Measurements from ENCODE around the gene RAPGEF2. TPM values are rescaled to one million over a fixed set of nuclear protein-coding genes. Genes with fewer than 3 reads are reported as not detected.

The RAPGEF2 gene
- total RNA-seq, 2 experiments from 2014 or later = 15.8 to 20.4 TPM

DNA sequence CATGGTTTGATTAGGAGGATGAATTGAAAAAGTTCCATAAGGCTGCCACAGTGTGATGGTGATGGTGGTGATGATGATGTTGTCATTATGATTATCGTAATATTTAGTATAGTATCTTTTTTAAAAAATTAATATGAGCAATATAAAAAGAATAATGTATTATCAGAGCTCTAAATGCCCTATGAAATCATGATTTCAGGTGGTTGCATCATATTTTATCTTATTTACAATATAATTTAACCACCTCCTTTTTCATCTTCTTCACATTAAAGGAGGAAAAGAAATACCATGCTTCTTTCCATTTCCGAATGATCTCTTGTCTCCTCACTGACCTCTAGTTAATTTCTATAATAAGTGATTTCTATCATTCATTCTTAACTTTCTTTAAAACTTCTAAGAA, 225.9 kb downstream of the RAPGEF2 start:
- H3K9me3 Mint-ChIP-seq = no peaks in the 10 kb centered on the region
- POLR2A ChIA-PET = no interaction called here
- no peak overlapping the region for H3K27ac Mint-ChIP-seq
- H3K27me3 Mint-ChIP-seq = no peaks in the 10 kb centered on the region
- no peak overlapping the region for H3K4me3 Mint-ChIP-seq
- DNase-seq = no peak
- CTCF ChIA-PET = interaction anchor here (1.2 kb wide), 1 partner anchor 15 kb away, joined by 3 read pairs; no protein-coding TSS in a partner anchor
- no peaks in the 10 kb centered on the region for H3K4me1 Mint-ChIP-seq
- H3K36me3 Mint-ChIP-seq (ENCODE audit: low read depth) = peaks cover 12% of the 10 kb centered on the region

GRCh38 chr4:159334461-159334860, 231.6 kb downstream of the RAPGEF2 start:
- H3K27ac Mint-ChIP-seq = no peak overlapping the region
- ChIA-PET CTCF (no interaction called here), POLR2A (no interaction called here)
- H3K4me1 Mint-ChIP-seq = no peaks in the 10 kb centered on the region
- no peaks in the 10 kb centered on the region for H3K27me3 Mint-ChIP-seq
- no peak overlapping the region for H3K4me3 Mint-ChIP-seq
- DNase-seq = no peak
- H3K9me3 Mint-ChIP-seq = no peaks in the 10 kb centered on the region
- peaks cover 19% of the 10 kb centered on the region for H3K36me3 Mint-ChIP-seq (ENCODE audit: low read depth)

- peaks cover 21% of the 10 kb centered on the region for H3K36me3 Mint-ChIP-seq (ENCODE audit: low read depth)
- DNase-seq = no peak
- no peak overlapping the region for H3K4me3 Mint-ChIP-seq
- H3K27ac Mint-ChIP-seq = no peak overlapping the region
- POLR2A ChIA-PET = no interaction called here
- no peaks in the 10 kb centered on the region for H3K4me1 Mint-ChIP-seq
- no peaks in the 10 kb centered on the region for H3K27me3 Mint-ChIP-seq
- CTCF ChIA-PET = no interaction called here
- no peaks in the 10 kb centered on the region for H3K9me3 Mint-ChIP-seq
Observed at GRCh38 chr4:159337041-159337440, 234.2 kb downstream of the RAPGEF2 start.

- DNase-seq = no peak
- no peak overlapping the region for H3K4me3 Mint-ChIP-seq
- no peaks in the 10 kb centered on the region for H3K9me3 Mint-ChIP-seq
- no peaks in the 10 kb centered on the region for H3K27me3 Mint-ChIP-seq
- H3K36me3 Mint-ChIP-seq (ENCODE audit: low read depth) = peaks cover 30% of the 10 kb centered on the region
- POLR2A ChIA-PET = no interaction called here
- H3K27ac Mint-ChIP-seq = no peak overlapping the region
- peaks cover 5% of the 10 kb centered on the region for H3K4me1 Mint-ChIP-seq
- CTCF ChIA-PET = no interaction called here
Observed at GRCh38 chr4:159341522-159341921, 238.6 kb downstream of the RAPGEF2 start.

DNA sequence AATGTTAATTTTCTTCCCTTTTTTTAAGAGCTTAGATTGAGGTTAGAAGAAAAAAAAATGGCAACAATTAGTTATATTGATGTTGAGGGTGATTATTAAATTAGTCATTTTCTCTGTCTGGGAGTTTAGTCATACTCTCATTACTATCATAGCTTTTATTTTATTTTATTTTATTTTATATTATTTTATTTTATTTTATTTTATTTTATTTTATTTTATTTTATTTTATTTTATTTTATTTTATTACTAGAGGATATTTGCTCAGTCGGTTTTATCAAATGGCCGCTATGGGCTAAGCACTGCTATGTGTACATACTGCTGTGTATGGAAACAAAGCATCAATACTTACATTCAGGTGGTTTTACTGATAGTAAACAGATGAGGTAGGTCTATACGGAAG, 239.5 kb downstream of the RAPGEF2 start:
- H3K36me3 Mint-ChIP-seq (ENCODE audit: low read depth) = peaks cover 30% of the 10 kb centered on the region

GRCh38 chr4:159343116-159343515, 240.2 kb downstream of the RAPGEF2 start:
- H3K27ac Mint-ChIP-seq = no peak overlapping the region
- H3K9me3 Mint-ChIP-seq = no peaks in the 10 kb centered on the region
- H3K4me3 Mint-ChIP-seq = no peak overlapping the region
- no peak for DNase-seq
- POLR2A ChIA-PET = no interaction called here
- CTCF ChIA-PET = interaction anchor here (0.6 kb wide), 1 partner anchor 14 kb away, joined by 3 read pairs; no protein-coding TSS in a partner anchor
- H3K27me3 Mint-ChIP-seq = no peaks in the 10 kb centered on the region
- H3K36me3 Mint-ChIP-seq (ENCODE audit: low read depth) = peaks cover 30% of the 10 kb centered on the region
- H3K4me1 Mint-ChIP-seq = peaks cover 5% of the 10 kb centered on the region

More for the DNA sequence above, 239.5 kb downstream of the RAPGEF2 start:
- Mint-ChIP-seq H3K4me1 (peaks cover 5% of the 10 kb centered on the region), H3K4me3 (no peak overlapping the region), H3K27me3 (no peaks in the 10 kb centered on the region), H3K27ac (no peak overlapping the region), H3K9me3 (no peaks in the 10 kb centered on the region)
- ChIA-PET POLR2A (no interaction called here), CTCF (no interaction called here)
- no peak for DNase-seq

GRCh38 chr4:159344877-159345276, 242.0 kb downstream of the RAPGEF2 start:
- no peak overlapping the region for H3K4me3 Mint-ChIP-seq
- POLR2A ChIA-PET = no interaction called here
- no peaks in the 10 kb centered on the region for H3K27me3 Mint-ChIP-seq
- no peak for DNase-seq
- peaks cover 5% of the 10 kb centered on the region for H3K4me1 Mint-ChIP-seq
- CTCF ChIA-PET = interaction anchor here (0.8 kb wide), 1 partner anchor 9 kb away, joined by 3 read pairs; no protein-coding TSS in a partner anchor
- no peak overlapping the region for H3K27ac Mint-ChIP-seq
- peaks cover 24% of the 10 kb centered on the region for H3K36me3 Mint-ChIP-seq (ENCODE audit: low read depth)
- no peaks in the 10 kb centered on the region for H3K9me3 Mint-ChIP-seq

GRCh38 chr4:159346681-159347080, 243.8 kb downstream of the RAPGEF2 start:
- DNase-seq = no peak
- Mint-ChIP-seq H3K27me3 (no peaks in the 10 kb centered on the region), H3K9me3 (no peaks in the 10 kb centered on the region), H3K4me1 (peaks cover 5% of the 10 kb centered on the region), H3K4me3 (no peak overlapping the region), H3K27ac (no peak overlapping the region), H3K36me3 (ENCODE audit: low read depth) (peaks cover 27% of the 10 kb centered on the region)
- CTCF ChIA-PET = no interaction called here
- POLR2A ChIA-PET = no interaction called here

GRCh38 chr4:159347813-159348212, 244.9 kb downstream of the RAPGEF2 start:
- Mint-ChIP-seq H3K27me3 (no peaks in the 10 kb centered on the region), H3K36me3 (ENCODE audit: low read depth) (peaks cover 24% of the 10 kb centered on the region), H3K27ac (no peak overlapping the region), H3K4me1 (peaks cover 5% of the 10 kb centered on the region), H3K4me3 (no peak overlapping the region), H3K9me3 (no peaks in the 10 kb centered on the region)
- ChIA-PET CTCF (no interaction called here), POLR2A (no interaction called here)
- no peak for DNase-seq

GRCh38 chr4:159349332-159349731, 246.5 kb downstream of the RAPGEF2 start:
- Mint-ChIP-seq H3K27ac (no peak overlapping the region), H3K4me1 (no peaks in the 10 kb centered on the region), H3K9me3 (no peaks in the 10 kb centered on the region), H3K4me3 (no peak overlapping the region), H3K36me3 (ENCODE audit: low read depth) (peaks cover 19% of the 10 kb centered on the region), H3K27me3 (no peaks in the 10 kb centered on the region)
- DNase-seq = no peak
- CTCF ChIA-PET = no interaction called here
- POLR2A ChIA-PET = no interaction called here

GRCh38 chr4:159352609-159353008, 249.7 kb downstream of the RAPGEF2 start:
- Mint-ChIP-seq H3K27me3 (no peaks in the 10 kb centered on the region), H3K36me3 (ENCODE audit: low read depth) (peaks cover 24% of the 10 kb centered on the region), H3K9me3 (no peaks in the 10 kb centered on the region), H3K4me3 (no peak overlapping the region), H3K27ac (no peak overlapping the region), H3K4me1 (no peaks in the 10 kb centered on the region)
- CTCF ChIA-PET = interaction anchor here (0.6 kb wide), 1 partner anchor 112 kb away, joined by 3 read pairs; no protein-coding TSS in a partner anchor
- DNase-seq = no peak
- POLR2A ChIA-PET = no interaction called here

- no peak overlapping the region for H3K27ac Mint-ChIP-seq
- no peaks in the 10 kb centered on the region for H3K27me3 Mint-ChIP-seq
- ChIA-PET CTCF (interaction anchor here (0.6 kb wide), 1 partner anchor 111 kb away, joined by 3 read pairs; no protein-coding TSS in a partner anchor), POLR2A (no interaction called here)
- DNase-seq = no peak
- H3K4me3 Mint-ChIP-seq = no peak overlapping the region
- peaks cover 24% of the 10 kb centered on the region for H3K36me3 Mint-ChIP-seq (ENCODE audit: low read depth)
- H3K4me1 Mint-ChIP-seq = no peaks in the 10 kb centered on the region
- no peaks in the 10 kb centered on the region for H3K9me3 Mint-ChIP-seq
Observed at GRCh38 chr4:159353422-159354116, 250.7 kb downstream of the RAPGEF2 start.

DNA sequence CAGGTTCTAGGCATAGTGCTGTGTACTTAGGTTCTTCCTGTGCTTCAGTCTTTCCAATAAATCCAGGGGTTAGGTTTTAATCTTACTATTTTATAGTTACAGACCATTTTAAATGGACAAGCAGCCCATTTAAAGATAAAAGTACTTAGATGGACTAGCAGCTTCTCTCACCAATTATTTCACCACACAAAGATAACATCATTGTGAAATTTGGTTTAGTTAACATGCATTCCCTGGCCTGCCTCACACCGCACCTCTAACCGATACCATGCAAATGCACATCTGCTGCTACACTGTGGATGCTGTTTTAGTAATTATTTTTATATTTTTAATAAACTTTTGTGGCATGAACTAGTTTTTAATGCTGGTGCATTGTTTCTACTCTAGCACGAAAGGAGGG, 252.6 kb downstream of the RAPGEF2 start:
- Mint-ChIP-seq H3K4me3 (no peak overlapping the region), H3K4me1 (no peaks in the 10 kb centered on the region), H3K36me3 (ENCODE audit: low read depth) (peaks cover 27% of the 10 kb centered on the region), H3K9me3 (no peaks in the 10 kb centered on the region), H3K27me3 (no peaks in the 10 kb centered on the region), H3K27ac (no peak overlapping the region)
- ChIA-PET CTCF (interaction anchor here (1.3 kb wide), 1 partner anchor 39 kb away, joined by 3 read pairs; no protein-coding TSS in a partner anchor), POLR2A (no interaction called here)
- DNase-seq = no peak

GRCh38 chr4:159357350-159357749, 254.5 kb downstream of the RAPGEF2 start:
- DNase-seq = no peak
- H3K27ac Mint-ChIP-seq = no peak overlapping the region
- H3K27me3 Mint-ChIP-seq = no peaks in the 10 kb centered on the region
- H3K9me3 Mint-ChIP-seq = no peaks in the 10 kb centered on the region
- H3K4me3 Mint-ChIP-seq = no peak overlapping the region
- H3K4me1 Mint-ChIP-seq = no peaks in the 10 kb centered on the region
- H3K36me3 Mint-ChIP-seq (ENCODE audit: low read depth) = peaks cover 21% of the 10 kb centered on the region
- ChIA-PET CTCF (no interaction called here), POLR2A (no interaction called here)
